OCI-LY3 (cell line): ENCODE data around the gene MED26.

Experiments used
- EZH2phosphoT487 ChIP-seq: fragments of 200-600 bp; shearing (Covaris generic); IDR thresholded peaks from 2 replicates; pipeline ENCODE4 v1.6.1; 2018; ENCODE audit warnings: antibody characterized with exemption, mixed run types, low read depth
- TF ChIP-seq, protein P1 (sequence below): fragments of 200-600, 300-600 bp; sonication (generic); IDR thresholded peaks from 2 replicates; pipeline ENCODE4 v1.5.1; 2014; ENCODE audit warnings: antibody characterized with exemption, low read length, low read depth

- TF ChIP-seq, protein P1, sequence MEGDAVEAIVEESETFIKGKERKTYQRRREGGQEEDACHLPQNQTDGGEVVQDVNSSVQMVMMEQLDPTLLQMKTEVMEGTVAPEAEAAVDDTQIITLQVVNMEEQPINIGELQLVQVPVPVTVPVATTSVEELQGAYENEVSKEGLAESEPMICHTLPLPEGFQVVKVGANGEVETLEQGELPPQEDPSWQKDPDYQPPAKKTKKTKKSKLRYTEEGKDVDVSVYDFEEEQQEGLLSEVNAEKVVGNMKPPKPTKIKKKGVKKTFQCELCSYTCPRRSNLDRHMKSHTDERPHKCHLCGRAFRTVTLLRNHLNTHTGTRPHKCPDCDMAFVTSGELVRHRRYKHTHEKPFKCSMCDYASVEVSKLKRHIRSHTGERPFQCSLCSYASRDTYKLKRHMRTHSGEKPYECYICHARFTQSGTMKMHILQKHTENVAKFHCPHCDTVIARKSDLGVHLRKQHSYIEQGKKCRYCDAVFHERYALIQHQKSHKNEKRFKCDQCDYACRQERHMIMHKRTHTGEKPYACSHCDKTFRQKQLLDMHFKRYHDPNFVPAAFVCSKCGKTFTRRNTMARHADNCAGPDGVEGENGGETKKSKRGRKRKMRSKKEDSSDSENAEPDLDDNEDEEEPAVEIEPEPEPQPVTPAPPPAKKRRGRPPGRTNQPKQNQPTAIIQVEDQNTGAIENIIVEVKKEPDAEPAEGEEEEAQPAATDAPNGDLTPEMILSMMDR = no peak
- TF ChIP-seq EZH2phosphoT487 = no peak
Observed at GRCh38 chr19:16527334-16527935, 100.6 kb downstream of the MED26 start.
